HG02623 (cell line): ENCODE results near the gene SLC4A11.

Source experiments
- ATAC-seq: cut with Tn5 transposase; IDR thresholded peaks from one replicate; pipeline ENCODE4 v1.9.1; 2021; ENCODE audit warnings: moderate library complexity; ENCODE audit not compliant: unreplicated experiment

Gene SLC4A11

DNA sequence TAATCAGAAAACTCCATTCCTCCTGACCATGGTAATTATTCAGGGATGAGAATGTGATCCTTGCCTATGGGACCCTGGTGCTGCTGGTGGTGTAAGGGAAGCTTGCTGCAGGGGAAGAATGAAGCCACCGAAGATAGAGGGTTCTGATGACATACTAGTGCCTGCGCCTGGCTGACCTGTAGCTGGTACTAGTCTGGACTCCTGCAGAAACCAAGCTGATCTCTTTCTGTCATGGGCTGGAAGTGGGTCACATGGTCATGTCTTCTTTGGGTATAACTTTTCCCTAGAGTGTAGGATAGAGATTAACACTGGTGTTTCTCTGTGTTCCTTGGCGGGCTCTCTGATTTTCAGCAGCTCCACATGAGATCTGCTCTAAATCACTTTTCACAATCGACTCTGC lies 8.6 kb upstream of the SLC4A11 start:
- no peak for ATAC-seq

GRCh38 chr20:3246682-3247081 lies 7.7 kb upstream of the SLC4A11 start:
- ATAC-seq: no peak

GRCh38 chr20:3245711-3246110 lies 6.7 kb upstream of the SLC4A11 start:
- ATAC-seq: no peak

DNA sequence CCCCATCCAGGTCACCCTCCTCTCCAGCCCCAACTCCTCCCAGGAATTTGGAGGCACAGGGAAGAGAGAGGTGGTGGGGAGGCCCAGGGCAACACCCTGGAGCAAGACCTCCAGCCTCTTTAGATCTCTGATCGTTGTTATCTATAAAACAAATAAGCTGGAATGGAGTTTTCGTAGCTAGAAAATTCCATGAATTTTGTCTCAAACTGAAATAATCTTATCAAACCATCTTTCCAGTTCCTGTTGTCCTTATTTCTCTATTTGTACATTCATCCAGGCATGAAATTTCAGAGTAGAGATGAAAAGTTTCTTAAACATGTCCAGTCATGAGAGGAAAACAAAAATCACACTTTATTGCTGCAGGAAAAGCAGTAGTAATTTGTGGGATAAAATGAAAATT lies 6.2 kb upstream of the SLC4A11 start:
- no peak for ATAC-seq

- ATAC-seq: no peak
Observed at GRCh38 chr20:3244613-3245012, 5.6 kb upstream of the SLC4A11 start.

DNA sequence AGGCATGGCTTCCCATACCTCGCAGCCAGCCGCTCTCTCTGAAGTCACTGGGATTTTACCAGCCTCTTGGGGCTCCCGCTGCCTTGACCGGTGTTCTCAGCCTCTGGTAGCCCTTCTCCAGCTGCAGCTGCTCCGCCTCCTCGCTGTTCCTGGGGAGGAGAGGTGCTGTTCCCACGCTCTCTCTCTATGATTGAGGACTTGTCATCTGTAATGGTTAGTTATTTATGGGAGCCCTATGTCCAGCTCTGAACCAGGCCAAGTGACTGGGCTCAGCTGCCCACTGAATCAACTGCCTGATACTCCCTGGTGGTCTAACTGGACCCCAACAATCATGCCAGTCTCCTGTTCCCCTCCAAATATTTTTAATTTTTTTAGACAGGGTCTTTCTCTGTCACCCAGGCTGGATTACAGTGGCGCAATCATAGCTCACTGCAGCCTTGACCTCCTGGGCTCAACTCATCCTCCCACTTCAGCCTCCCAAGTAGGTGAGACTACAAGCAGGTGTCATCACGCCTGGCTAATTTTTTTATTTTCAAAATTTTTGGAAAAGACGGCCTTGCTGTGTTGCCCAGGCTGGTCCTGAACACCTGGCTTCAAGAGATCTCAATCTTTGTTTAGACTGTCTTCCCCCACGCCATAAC lies 4.8 kb upstream of the SLC4A11 start:
- ATAC-seq: no peak

DNA sequence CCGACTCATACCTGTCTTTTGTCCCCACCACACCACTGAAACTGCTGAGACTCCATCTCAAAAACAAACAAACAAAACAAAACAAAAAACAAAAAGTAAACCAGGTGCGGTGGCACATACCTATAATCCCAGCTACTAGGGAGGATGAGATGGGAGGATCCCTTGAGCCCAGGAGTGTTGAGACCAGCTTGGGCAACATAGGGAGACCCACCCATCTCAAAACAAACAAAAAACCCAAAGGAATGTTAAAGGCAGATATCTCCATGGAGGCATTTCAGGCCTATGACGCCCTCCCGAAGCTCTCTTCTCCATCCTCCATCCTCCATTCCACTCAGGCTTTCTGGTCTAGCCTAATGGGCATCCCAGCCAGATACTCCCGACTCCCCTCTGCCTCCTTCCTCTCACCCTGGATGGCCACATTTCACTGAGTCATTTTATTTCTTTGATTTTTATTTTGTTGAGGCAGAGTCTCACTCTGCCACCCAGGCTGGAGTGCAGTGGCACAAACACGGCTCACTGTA lies 3.2 kb upstream of the SLC4A11 start:
- ATAC-seq: no peak

- ATAC-seq: no peak
Observed at GRCh38 chr20:3240776-3241363, 1.9 kb upstream of the SLC4A11 start.

DNA sequence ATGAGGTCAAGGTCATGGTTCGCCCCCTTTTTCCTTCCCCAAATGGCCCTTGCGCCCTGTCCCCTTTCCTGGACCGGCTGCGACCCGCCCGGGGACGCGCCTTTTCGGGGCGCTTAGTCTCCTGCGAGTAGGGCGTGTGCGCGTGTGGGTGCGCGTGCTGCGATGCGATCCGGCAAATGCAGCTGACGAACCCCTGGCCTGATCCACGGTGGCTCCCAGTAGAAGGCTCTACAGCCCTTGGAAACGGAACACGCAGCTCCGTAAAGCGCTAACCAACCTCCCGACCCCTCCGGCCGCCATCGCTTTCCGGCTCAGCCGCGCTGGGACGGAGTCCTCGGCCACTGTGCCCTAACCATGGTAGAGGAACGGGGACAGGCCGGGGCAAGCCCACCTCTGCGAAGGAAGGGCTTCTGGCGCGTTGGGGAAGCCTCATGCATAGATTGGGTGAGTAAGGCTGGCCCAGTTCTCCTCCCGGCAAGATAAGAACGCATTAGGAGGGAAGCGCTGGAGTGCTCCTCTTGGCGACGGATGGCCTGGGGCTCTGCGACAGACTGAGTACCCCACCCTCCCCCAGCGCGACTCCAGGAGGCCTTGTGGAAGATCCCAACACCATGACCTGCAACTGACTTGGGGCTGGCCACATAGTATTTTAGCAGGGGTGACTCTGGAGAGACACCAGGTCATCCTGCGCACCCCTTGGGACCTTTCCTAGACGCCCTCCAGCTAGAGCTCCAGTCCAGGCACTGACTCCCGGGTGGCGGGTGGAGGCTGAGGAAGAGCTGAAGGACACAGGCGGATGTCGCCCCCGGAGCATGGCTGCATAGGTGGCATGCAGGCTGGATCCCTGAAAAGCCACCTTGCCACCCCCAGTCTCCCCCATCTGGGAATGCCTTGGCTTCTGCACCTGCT lies 1.1 kb upstream of the SLC4A11 start:
- ATAC-seq: no peak

DNA sequence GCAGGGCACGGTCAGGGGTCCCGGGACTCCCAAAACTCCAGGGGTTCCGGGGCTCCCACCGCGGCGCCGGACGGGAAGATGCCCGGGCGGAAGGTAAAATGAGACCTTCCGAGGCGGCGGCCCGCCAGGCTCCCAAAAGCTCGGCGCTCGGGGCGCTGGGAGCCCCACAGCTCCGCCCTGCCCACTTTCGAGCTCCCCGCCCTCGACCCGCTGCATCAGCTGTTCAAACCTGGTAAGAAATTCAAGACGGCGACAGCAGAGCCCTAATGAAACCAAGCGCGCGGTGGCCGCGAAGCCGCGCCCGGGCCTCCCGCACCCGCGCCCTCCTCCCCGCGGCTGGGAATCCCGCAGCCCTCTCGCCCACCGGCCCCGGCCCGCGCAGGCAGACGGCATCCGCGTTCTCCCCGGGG lies 369 bp downstream of the SLC4A11 start:
- ATAC-seq: no peak

GRCh38 chr20:3237958-3238615 lies 903 bp downstream of the SLC4A11 start:
- no peak for ATAC-seq

- ATAC-seq: no peak
Observed at GRCh38 chr20:3237011-3237957, 1.7 kb downstream of the SLC4A11 start.

GRCh38 chr20:3235666-3236324 lies 3.2 kb downstream of the SLC4A11 start:
- no peak for ATAC-seq

DNA sequence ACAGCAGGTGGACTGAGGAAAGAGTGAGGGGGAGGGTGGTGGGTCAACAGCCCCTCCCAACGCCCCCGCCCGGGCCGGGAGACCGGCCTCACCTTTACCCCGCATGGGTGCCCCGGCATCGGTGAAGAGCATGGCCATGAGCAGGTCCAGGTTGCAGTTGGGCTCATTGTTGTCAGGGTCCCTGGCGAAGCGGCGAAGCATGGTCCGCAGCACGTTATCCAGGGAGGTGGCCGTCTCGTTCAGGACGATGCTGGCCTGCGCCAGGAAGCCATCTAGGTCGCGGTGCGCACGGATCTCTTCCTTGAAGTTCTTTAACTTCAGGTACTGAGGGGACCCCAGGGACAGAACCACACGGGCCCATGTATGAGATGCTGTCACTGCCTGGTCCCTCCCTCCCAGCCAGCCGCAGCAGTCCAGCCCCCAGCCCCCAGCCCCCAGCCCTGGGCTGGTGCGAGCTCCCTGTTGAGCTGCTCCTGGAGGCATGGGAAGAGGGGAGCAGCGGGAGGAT lies 4.9 kb downstream of the SLC4A11 start:
- ATAC-seq: no peak

GRCh38 chr20:3233131-3233990 lies 5.6 kb downstream of the SLC4A11 start:
- ATAC-seq: no peak

GRCh38 chr20:3231889-3232588 lies 7.0 kb downstream of the SLC4A11 start:
- no peak for ATAC-seq

GRCh38 chr20:3231116-3231515 lies 7.9 kb downstream of the SLC4A11 start:
- no peak for ATAC-seq

- no peak for ATAC-seq
Observed at GRCh38 chr20:3229798-3230197, 9.2 kb downstream of the SLC4A11 start.
